K562 (cell line): Measurements from ENCODE around the gene PRR29. TPM values are rescaled to one million over a fixed set of nuclear protein-coding genes. Genes with fewer than 3 reads are reported as not detected.

Experiments
- ATAC-seq: fragments of 200-7000 bp; cut with Tn5 transposase; 3 replicates; pipeline ENCODE4 v1.9.1; 2020; ENCODE audit warnings: moderate library complexity
- BruUV-seq: library from RNA; stranded (reverse); fragments of 400-500 nt; replicated peaks from 2 replicates; lab custom pipeline; 2021; lab: Mats Ljungman, UMichigan
- CTCF ChIA-PET: fragments of 300-600 bp; formaldehyde crosslinking; extraction: SDS; loops from one replicate; lab custom pipeline; 2021; ENCODE audit warnings: low intra/inter-chr PET ratio; lab: Yijun Ruan, JAX
- POLR2A ChIA-PET: fragments of 300-600, 350-650 bp; sonication (Branson Sonifier 250); formaldehyde crosslinking; extraction: SDS; loops from one replicate; lab custom pipeline; 2021; ENCODE audit warnings: antibody characterized with exemption, inconsistent platforms; lab: Yijun Ruan, JAX
- DNase-seq, 4 experiments: peaks; one replicate each; pipeline versions ENCODE4 v3.0.0 to v3.0.0-alpha.2; 2011 to 2018; ENCODE audit warnings: low spot score in 3 of 4, mixed read lengths in 3 of 4; ENCODE audit errors: extremely low read depth in 1 of 4
- FAIRE-seq: peaks from 2 replicates; lab custom pipeline; 2011; peaks lifted over from hg19 to GRCh38; lab: Jason Lieb, UNC
- H2AFZ ChIP-seq: 2 replicates; pipeline ENCODE4 v1.6.0; 2011; ENCODE audit warnings: low read depth, low read length, control low read depth, inconsistent platforms
- H3K27ac ChIP-seq: fragments of 200-600 bp; 3 replicates; pipeline ENCODE4 v1.8.0; 2011; ENCODE audit warnings: low read depth, mild to moderate bottlenecking, control low read depth, inconsistent platforms, low read length, moderate library complexity, mixed read lengths; ENCODE audit errors: extremely low read depth
- H3K27me3 ChIP-seq, 2 experiments: fragments of 300-600 bp in 1 of 2; 2 replicates in 1 of 2; 3 replicates in 1 of 2; pipeline versions ENCODE4 v1.6.0 to v1.8.0; 2011; ENCODE audit warnings: inconsistent platforms in 2 of 2, low read length in 2 of 2, mild to moderate bottlenecking in 1 of 2, mixed read lengths in 1 of 2, moderate library complexity in 1 of 2; ENCODE audit not compliant: control insufficient read depth in 2 of 2, insufficient read depth in 2 of 2
- H3K36me3 ChIP-seq: fragments of 300-600 bp; 3 replicates; pipeline ENCODE4 v1.8.0; 2011; ENCODE audit warnings: mild to moderate bottlenecking, low read length, inconsistent platforms; ENCODE audit not compliant: control insufficient read depth, insufficient read depth
- H3K4me1 ChIP-seq, 2 experiments: fragments of 200-600 bp in 1 of 2; replicated peaks in 1 of 2; 2 replicates in 1 of 2; 3 replicates in 1 of 2; pipeline versions ENCODE4 v1.5.1 to v1.8.0; 2011; ENCODE audit warnings: inconsistent platforms in 2 of 2, low read length in 2 of 2, mild to moderate bottlenecking in 1 of 2, mixed read lengths in 1 of 2, moderate library complexity in 1 of 2; ENCODE audit not compliant: control insufficient read depth in 2 of 2, insufficient read depth in 2 of 2
- H3K4me2 ChIP-seq: 2 replicates; pipeline ENCODE4 v1.6.1; 2011; ENCODE audit warnings: low read length, control low read depth, inconsistent platforms, mixed read lengths; ENCODE audit not compliant: insufficient read depth
- H3K4me3 ChIP-seq: fragments of 200-600 bp; sonication (generic), shearing (Covaris generic); 2 replicates; pipeline ENCODE4 v1.5.1; 2016; ENCODE audit warnings: control low read depth, inconsistent platforms
- H3K79me2 ChIP-seq: fragments of 200-600 bp; 3 replicates; pipeline ENCODE4 v1.8.0; 2011; ENCODE audit warnings: low read length, inconsistent platforms; ENCODE audit not compliant: control insufficient read depth, insufficient read depth
- H3K9ac ChIP-seq, 2 experiments: 2 replicates each; pipeline versions ENCODE4 v1.6.0 to v1.6.1; 2011; ENCODE audit warnings: low read depth in 2 of 2, low read length in 2 of 2, control low read depth in 1 of 2, inconsistent platforms in 1 of 2, mild to moderate bottlenecking in 1 of 2, mixed read lengths in 1 of 2; ENCODE audit not compliant: insufficient read depth in 1 of 2
- H3K9me1 ChIP-seq: one replicate; pipeline ENCODE4 v1.6.0; 2011; ENCODE audit warnings: inconsistent platforms, mild to moderate bottlenecking, low read length, moderate library complexity; ENCODE audit not compliant: control insufficient read depth, insufficient read depth
- H3K9me3 ChIP-seq: replicated peaks from 2 replicates; pipeline ENCODE4 v1.5.1; 2011; ENCODE audit warnings: low read depth, low read length, inconsistent platforms; ENCODE audit not compliant: control insufficient read depth, insufficient read depth
- H4K20me1 ChIP-seq: replicated peaks from 2 replicates; pipeline ENCODE4 v1.6.1; 2011; ENCODE audit warnings: low read length, inconsistent platforms, mixed read lengths; ENCODE audit not compliant: control insufficient read depth, insufficient read depth
- DPF2 ChIP-seq: fragments of 450-650 bp; IDR thresholded peaks from 2 replicates; pipeline ENCODE4 v1.6.1; 2016
- HLTF ChIP-seq: fragments of 450-650 bp; IDR thresholded peaks from 2 replicates; pipeline ENCODE4 v1.6.1; 2016
- KDM1A ChIP-seq, 2 experiments: fragments of 450-650 bp; IDR thresholded peaks; 2 replicates each; pipeline ENCODE4 v1.6.1; 2016; ENCODE audit warnings: mild to moderate bottlenecking in 2 of 2
- RBM15 ChIP-seq: fragments of 200-400 bp; formaldehyde crosslinking; IDR thresholded peaks from 2 replicates; pipeline ENCODE4 v1.6.1; 2018; ENCODE audit warnings: mild to moderate bottlenecking, low read length, moderate library complexity; ENCODE audit not compliant: insufficient read depth
- SOX6 ChIP-seq: fragments of 450-650 bp; IDR thresholded peaks from 2 replicates; pipeline ENCODE4 v1.6.1; 2014; ENCODE audit warnings: mild to moderate bottlenecking
- WGBS: fragments of 100-300 bp; shearing (Covaris generic); methylation state at CpG from one replicate; pipeline ENCODE4 v1.1.6; 2016; ENCODE audit warnings: low coverage, mixed read lengths; ENCODE audit not compliant: insufficient coverage; ENCODE audit errors: missing lambda C conversion rate; 5-methylcytosine and 5-hydroxymethylcytosine counted together
- in situ Hi-C: fragments of 300-500 bp; cut with MboI; formaldehyde crosslinking; loops from 4 replicates; pipeline ENCODE4 v1.15.0; 2018; ENCODE audit warnings: inconsistent platforms, mixed read lengths
- intact Hi-C: fragments of 100-400 bp; cut with micrococcal nuclease; formaldehyde crosslinking; loops from 2 replicates; pipeline ENCODE4 v1.14.2; 2022
- polyA plus RNA-seq, 8 experiments: library from polyadenylated mRNA; depleted of rRNA in 4 of 8; stranded (reverse) in 5 of 8; unstranded in 3 of 8; fragments of >200 nt; fragmentation: Nextera tagmentation in 2 of 8; fragmentation: Illumina TruSeq in 1 of 8; extraction: Ambion mirVana in 2 of 8; extraction: Trizol in 1 of 8; gene quantifications; 2 replicates each; pipeline versions ENCODE4 v1.2.1 to v1.2.3, GENCODE V29; 2011 to 2014; ENCODE audit warnings: inconsistent platforms in 1 of 8, missing spikeins in 1 of 8
- total RNA-seq, 7 experiments: library from RNA; depleted of rRNA in 6 of 7; stranded (reverse); fragments of >200 nt in 6 of 7; fragmentation: Illumina TruSeq in 2 of 7; extraction: Trizol in 2 of 7; gene quantifications; 2 replicates each; pipeline versions ENCODE4 v1.2.1 to v1.2.3, GENCODE V29; 2011 to 2021; ENCODE audit warnings: low replicate concordance in 1 of 7

PRR29 gene
- total and polyA plus RNA-seq, 9 of the 15 experiments (the other 6 are each of a cell fraction or from before 2014, with no cell fraction given) = 0.08 to 0.58 (median 0.15) TPM; not detected in 5

GRCh38 chr17:64004218-64004770, 6.1 kb downstream of the PRR29 start:
- POLR2A ChIA-PET = interaction anchor here (0.6 to 3.6 kb wide), 3 partner anchors 20 to 227 kb away, joined by 3 to 24 read pairs (median 3); no protein-coding TSS in a partner anchor
- Histone ChIP-seq H3K9me3 (no peaks in the 10 kb centered on the region), H3K79me2 (peaks cover 22% of the 10 kb centered on the region), H3K9ac (0 out of 4 replicates have a peak overlapping the region, but pooled peaks of 1 of the 2 experiments have one; percentile 1), H3K27ac (no peak overlapping the region), H3K27me3 (no peaks in the 10 kb centered on the region), H3K9me1 (no peaks in the 10 kb centered on the region), H3K4me3 (no peak overlapping the region), H3K4me2 (no peak overlapping the region), H4K20me1 (no peaks in the 10 kb centered on the region), H3K36me3 (peaks cover 31% of the 10 kb centered on the region), H2AFZ (no peak overlapping the region), H3K4me1 (peaks cover 19 to 71% of the 10 kb centered on the region in 2 experiments)
- WGBS = 88% methylated on average over 7 of the region's 7 CpGs
- in situ Hi-C loops (no loop called here), intact Hi-C loops (no loop called here)
- CTCF ChIA-PET = no interaction called here
- ATAC-seq (no peak), FAIRE-seq (no peak), DNase-seq (peak in 1 of 4 experiments; percentile 4)
- no peak for TF ChIP-seq HLTF
- TF ChIP-seq KDM1A (IDR thresholded peaks at IDR 0.05) = no peak
- TF ChIP-seq SOX6 = no peak
- no peak for TF ChIP-seq DPF2
- no peak for TF ChIP-seq RBM15
- no TSS peak for BruUV-seq
